AG09319 (cell line): ENCODE results near the gene RAB34.

Experiments
- DNase-seq: peaks from one replicate; pipeline ENCODE4 v3.0.0-alpha.2; 2010; ENCODE audit warnings: low read depth; ENCODE audit errors: extremely low read depth
- CTCF ChIP-seq: IDR thresholded peaks from 2 replicates; pipeline ENCODE4 v1.5.1; 2011; ENCODE audit warnings: low read depth, mild to moderate bottlenecking, inconsistent platforms, low read length, moderate library complexity

The RAB34 gene

GRCh38 chr17:28706471-28707338, 11.0 kb downstream of the RAB34 start:
- DNase-seq: no peak
- no peak for TF ChIP-seq CTCF

GRCh38 chr17:28705728-28706334, 11.8 kb downstream of the RAB34 start:
- no peak for TF ChIP-seq CTCF

GRCh38 chr17:28705074-28705659, 12.5 kb downstream of the RAB34 start:
- TF ChIP-seq CTCF: no peak
- DNase-seq: no peak

More at GRCh38 chr17:28705728-28706334, 11.8 kb downstream of the RAB34 start:
- no peak for DNase-seq

- no peak for DNase-seq
- no peak for TF ChIP-seq CTCF
Observed at GRCh38 chr17:28704219-28704858, 13.3 kb downstream of the RAB34 start.

GRCh38 chr17:28703552-28704218, 14.0 kb downstream of the RAB34 start:
- no peak for TF ChIP-seq CTCF
- DNase-seq: no peak

- DNase-seq: no peak
- no peak for TF ChIP-seq CTCF
Observed at GRCh38 chr17:28702752-28703150, 14.9 kb downstream of the RAB34 start.
